Lower lobe of right lung (tissue), 2 donors: ENCODE measurements around the gene KRT28. TPM values are rescaled to one million over a fixed set of nuclear protein-coding genes. Genes with fewer than 3 reads are reported as not detected.

Experiments
- ATAC-seq, 2 donors: fragments of 200-7000 bp; cut with Tn5 transposase; one replicate each; pipeline ENCODE4 v1.9.1; 2020 to 2022; ENCODE audit warnings: mild to moderate bottlenecking in 2 of 2, moderate library complexity in 2 of 2
- DNase-seq: peaks from one replicate; pipeline ENCODE4 v3.0.0-alpha.2; 2020
- H3K27ac ChIP-seq: fragments of 200-600 bp; one replicate; pipeline ENCODE4 v1.8.0; 2022
- H3K27me3 ChIP-seq: fragments of 200-600 bp; one replicate; pipeline ENCODE4 v1.8.0; 2022; ENCODE audit warnings: low read depth
- H3K36me3 ChIP-seq: fragments of 200-600 bp; one replicate; pipeline ENCODE4 v1.8.0; 2022; ENCODE audit warnings: mild to moderate bottlenecking
- H3K4me1 ChIP-seq: fragments of 200-600 bp; one replicate; pipeline ENCODE4 v1.8.0; 2022
- H3K4me3 ChIP-seq: fragments of 200-600 bp; one replicate; pipeline ENCODE4 v1.8.0; 2022; ENCODE audit warnings: mild to moderate bottlenecking
- H3K9me3 ChIP-seq: fragments of 200-600 bp; one replicate; pipeline ENCODE4 v1.8.0; 2022
- intact Hi-C: fragments of 100-400 bp; cut with DNase I; formaldehyde crosslinking; loops from one replicate; pipeline ENCODE4 v1.11.0; 2022
- total RNA-seq: library from RNA; stranded (reverse); fragmentation: NEBNext Ultra II Directional; extraction: Animal tissue kit (Norgen Biotek cat#: 25700); gene quantifications from one replicate; pipeline ENCODE4 v1.2.1, GENCODE V29; 2021
- TF ChIP-seq, protein P1 (sequence below): fragments of 200-600 bp; IDR thresholded peaks from one replicate; pipeline ENCODE4 v1.8.0; 2022; ENCODE audit warnings: antibody characterized with exemption, mild to moderate bottlenecking
- donor health status: DM: no; HTN: yes; CAD: no; lungs with severe emphysema.

The KRT28 gene
- total RNA-seq, 1 donor from 2014 or later: not detected

- Histone ChIP-seq H3K36me3 (no peaks in the 10 kb centered on the region), H3K27ac (no peak overlapping the region), H3K27me3 (no peaks in the 10 kb centered on the region), H3K4me3 (no peak overlapping the region), H3K4me1 (no peaks in the 10 kb centered on the region), H3K9me3 (no peaks in the 10 kb centered on the region)
- ATAC-seq (no peak), DNase-seq (no peak)
- intact Hi-C loops: no loop called here
- TF ChIP-seq, protein P1, sequence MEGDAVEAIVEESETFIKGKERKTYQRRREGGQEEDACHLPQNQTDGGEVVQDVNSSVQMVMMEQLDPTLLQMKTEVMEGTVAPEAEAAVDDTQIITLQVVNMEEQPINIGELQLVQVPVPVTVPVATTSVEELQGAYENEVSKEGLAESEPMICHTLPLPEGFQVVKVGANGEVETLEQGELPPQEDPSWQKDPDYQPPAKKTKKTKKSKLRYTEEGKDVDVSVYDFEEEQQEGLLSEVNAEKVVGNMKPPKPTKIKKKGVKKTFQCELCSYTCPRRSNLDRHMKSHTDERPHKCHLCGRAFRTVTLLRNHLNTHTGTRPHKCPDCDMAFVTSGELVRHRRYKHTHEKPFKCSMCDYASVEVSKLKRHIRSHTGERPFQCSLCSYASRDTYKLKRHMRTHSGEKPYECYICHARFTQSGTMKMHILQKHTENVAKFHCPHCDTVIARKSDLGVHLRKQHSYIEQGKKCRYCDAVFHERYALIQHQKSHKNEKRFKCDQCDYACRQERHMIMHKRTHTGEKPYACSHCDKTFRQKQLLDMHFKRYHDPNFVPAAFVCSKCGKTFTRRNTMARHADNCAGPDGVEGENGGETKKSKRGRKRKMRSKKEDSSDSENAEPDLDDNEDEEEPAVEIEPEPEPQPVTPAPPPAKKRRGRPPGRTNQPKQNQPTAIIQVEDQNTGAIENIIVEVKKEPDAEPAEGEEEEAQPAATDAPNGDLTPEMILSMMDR: no peak
Observed at GRCh38 chr17:40841246-40841645, 41.5 kb upstream of the KRT28 start.

DNA sequence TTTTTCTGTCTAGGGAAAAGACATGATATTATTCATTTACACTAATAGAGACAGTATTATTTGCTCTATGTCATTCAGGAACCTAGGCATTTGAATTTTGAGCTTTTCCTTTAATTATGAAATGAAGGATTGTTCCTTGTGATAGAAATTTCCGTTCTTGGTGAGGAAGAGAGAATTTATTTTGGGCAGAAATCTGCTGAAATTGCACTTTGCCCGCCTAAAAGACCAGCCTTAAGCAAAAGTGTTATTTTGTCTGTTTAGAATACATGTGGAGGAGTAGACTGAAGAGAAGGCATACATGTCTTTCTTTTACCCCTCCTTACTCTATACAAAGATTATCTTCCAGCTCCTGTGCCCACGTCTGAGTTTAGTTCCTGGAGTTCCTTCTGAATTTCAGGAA is 39.4 kb upstream of the KRT28 start:
- H3K9me3 ChIP-seq: no peaks in the 10 kb centered on the region
- peaks cover 10% of the 10 kb centered on the region for H3K36me3 ChIP-seq
- ATAC-seq: no peak

GRCh38 chr17:40836020-40836419 is 36.3 kb upstream of the KRT28 start:
- H3K4me3 ChIP-seq: no peak overlapping the region
- DNase-seq (no peak), ATAC-seq (no peak)
- no peak overlapping the region for H3K27ac ChIP-seq
- no peaks in the 10 kb centered on the region for H3K4me1 ChIP-seq
- no peaks in the 10 kb centered on the region for H3K9me3 ChIP-seq
- H3K27me3 ChIP-seq: no peaks in the 10 kb centered on the region
- intact Hi-C loops: no loop called here
- TF ChIP-seq, protein P1: no peak
- peaks cover 11% of the 10 kb centered on the region for H3K36me3 ChIP-seq

More for the DNA sequence above, 39.4 kb upstream of the KRT28 start:
- H3K27me3 ChIP-seq: no peaks in the 10 kb centered on the region
- TF ChIP-seq, protein P1: no peak
- no peak for DNase-seq
- H3K4me1 ChIP-seq: no peaks in the 10 kb centered on the region
- intact Hi-C loops: no loop called here
- H3K4me3 ChIP-seq: no peak overlapping the region
- no peak overlapping the region for H3K27ac ChIP-seq

DNA sequence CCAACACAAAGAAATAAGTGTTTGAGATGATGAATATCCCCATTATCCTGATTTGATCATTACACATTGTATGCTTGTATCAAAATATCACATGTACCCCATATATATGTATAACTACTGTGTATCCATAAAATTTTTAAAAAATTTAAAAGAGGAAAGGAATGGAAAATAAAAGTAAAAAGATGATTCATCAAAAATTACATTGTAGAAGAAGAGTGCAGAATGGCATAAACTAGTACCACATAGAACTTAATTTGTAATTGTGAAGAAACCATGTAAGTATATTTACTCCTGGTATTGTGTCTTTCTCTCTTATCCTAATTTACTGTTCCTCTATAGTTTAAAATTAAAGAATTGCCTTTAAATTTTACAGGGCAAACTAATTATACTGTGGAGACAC is 34.1 kb upstream of the KRT28 start:
- TF ChIP-seq, protein P1: no peak
- H3K36me3 ChIP-seq: peaks cover 11% of the 10 kb centered on the region
- no peaks in the 10 kb centered on the region for H3K9me3 ChIP-seq
- DNase-seq: no peak
- no peak overlapping the region for H3K27ac ChIP-seq
- H3K4me1 ChIP-seq: no peaks in the 10 kb centered on the region
- ATAC-seq: no peak
- no peaks in the 10 kb centered on the region for H3K27me3 ChIP-seq
- intact Hi-C loops: no loop called here
- no peak overlapping the region for H3K4me3 ChIP-seq

GRCh38 chr17:40832840-40833239 is 33.1 kb upstream of the KRT28 start:
- DNase-seq (no peak), ATAC-seq (no peak)
- Histone ChIP-seq H3K27ac (no peak overlapping the region), H3K4me1 (no peaks in the 10 kb centered on the region), H3K27me3 (no peaks in the 10 kb centered on the region), H3K4me3 (no peak overlapping the region), H3K36me3 (peaks cover 11% of the 10 kb centered on the region), H3K9me3 (no peaks in the 10 kb centered on the region)
- intact Hi-C loops: no loop called here
- TF ChIP-seq, protein P1: no peak
